Panc1 (cell line): ENCODE results near the gene HNRNPA1L2. TPM values are rescaled to one million over a fixed set of nuclear protein-coding genes. Genes with fewer than 3 reads are reported as not detected.

ENCODE experiments used
- ATAC-seq: fragments of 200-7000 bp; cut with Tn5 transposase; 2 replicates; pipeline ENCODE4 v1.9.1; 2020; ENCODE audit warnings: mild to moderate bottlenecking, moderate library complexity
- BruUV-seq: library from RNA; stranded (reverse); fragments of 400-500 nt; replicated peaks from 2 replicates; lab custom pipeline; 2021; lab: Mats Ljungman, UMichigan
- CTCF ChIA-PET: fragments of 300-600 bp; sonication (Branson Sonifier 250); formaldehyde crosslinking; loops from one replicate; lab custom pipeline; 2022; ENCODE audit warnings: antibody characterized with exemption; lab: Charles Lee
- POLR2A ChIA-PET: fragments of 300-600 bp; sonication (Branson Sonifier 250); formaldehyde crosslinking; loops from one replicate; lab custom pipeline; 2022; ENCODE audit warnings: antibody characterized with exemption; lab: Charles Lee
- DNase-seq: peaks from one replicate; pipeline ENCODE4 v3.0.0-alpha.2; 2010; ENCODE audit warnings: low read depth, low spot score
- H3K27ac ChIP-seq: 2 replicates; pipeline ENCODE4 v1.5.1; 2011; ENCODE audit warnings: mild to moderate bottlenecking, low read length, inconsistent platforms
- H3K27me3 ChIP-seq: fragments of 200-500 bp; sonication (Bioruptor generic); 2 replicates; pipeline ENCODE4 v1.6.0; 2014; ENCODE audit warnings: low read length, inconsistent platforms; ENCODE audit not compliant: control insufficient read depth, insufficient read depth
- H3K36me3 ChIP-seq: fragments of 200-500 bp; sonication (Bioruptor generic); 2 replicates; pipeline ENCODE4 v1.5.1; 2014; ENCODE audit warnings: inconsistent platforms, mild to moderate bottlenecking, low read length, moderate library complexity; ENCODE audit not compliant: control insufficient read depth, insufficient read depth
- H3K4me1 ChIP-seq: 2 replicates; pipeline ENCODE4 v1.5.1; 2011; ENCODE audit warnings: inconsistent platforms, mild to moderate bottlenecking, low read length, moderate library complexity; ENCODE audit not compliant: control insufficient read depth, insufficient read depth
- H3K4me3 ChIP-seq, 2 experiments: 2 replicates each; pipeline ENCODE4 v1.5.1; 2011 to 2012; ENCODE audit warnings: low read depth in 2 of 2, low read length in 2 of 2, mild to moderate bottlenecking in 2 of 2, inconsistent platforms in 1 of 2, moderate library complexity in 1 of 2
- H3K9me3 ChIP-seq: fragments of 200-500 bp; sonication (Bioruptor generic); 2 replicates; pipeline ENCODE4 v1.5.1; 2014; ENCODE audit warnings: low read depth, mild to moderate bottlenecking, inconsistent platforms, low read length, moderate library complexity; ENCODE audit not compliant: control insufficient read depth, insufficient read depth
- POLR2AphosphoS5 ChIP-seq: IDR thresholded peaks from 2 replicates; pipeline ENCODE4 v1.6.1; 2012; ENCODE audit warnings: mild to moderate bottlenecking, low read depth, low read length, moderate library complexity
- SIN3A ChIP-seq: IDR thresholded peaks from 2 replicates; pipeline ENCODE4 v1.6.1; 2012; ENCODE audit warnings: low read depth, mild to moderate bottlenecking, low read length, moderate library complexity, borderline replicate concordance; ENCODE audit not compliant: insufficient read depth
- TCF7L2 ChIP-seq: IDR thresholded peaks from 2 replicates; pipeline ENCODE4 v1.6.1; 2011; ENCODE audit warnings: mild to moderate bottlenecking, low read depth, low read length, inconsistent platforms
- in situ Hi-C: cut with HindIII; loops from 2 replicates; pipeline ENCODE4 v1.10.0; 2016; ENCODE audit warnings: low sequenced_read_pairs, low pct_unique_long_range_greater_than_20kb
- intact Hi-C: fragments of 100-400 bp; cut with micrococcal nuclease; formaldehyde crosslinking; loops from one replicate; pipeline ENCODE4 v1.10.0; 2022; ENCODE audit not compliant: unreplicated experiment
- total RNA-seq: library from RNA; stranded (reverse); gene quantifications from one replicate; pipeline ENCODE4 v1.2.1, GENCODE V29; 2021; ENCODE audit not compliant: unreplicated experiment
- TF ChIP-seq, protein P1 (sequence below): fragments of 450-650 bp; IDR thresholded peaks from 2 replicates; pipeline ENCODE4 v1.5.1; 2017; ENCODE audit warnings: mild to moderate bottlenecking
- TF ChIP-seq, protein P2 (sequence below), 2 experiments: IDR thresholded peaks; 2 replicates each; pipeline ENCODE4 v1.6.1; 2011 to 2012; ENCODE audit warnings: low read depth in 2 of 2, control low read depth in 1 of 2, low read length in 1 of 2, mild to moderate bottlenecking in 1 of 2, moderate library complexity in 1 of 2; ENCODE audit not compliant: insufficient read depth in 1 of 2

HNRNPA1L2 gene
- total RNA-seq, 1 experiment from 2014 or later, result 3.2 TPM

GRCh38 chr13:52665325-52665724, 23.1 kb downstream of the HNRNPA1L2 start:
- H3K27ac ChIP-seq, result no peak overlapping the region
- DNase-seq (no peak), ATAC-seq (no peak)
- ChIA-PET POLR2A (no interaction called here), CTCF (interaction anchor here (0.6 to 1.6 kb wide), 4 partner anchors 143 to 948 kb away, joined by 3 to 15 read pairs (median 5); no protein-coding TSS in a partner anchor)
- H3K27me3 ChIP-seq, result no peaks in the 10 kb centered on the region
- H3K36me3 ChIP-seq, result peaks cover 33% of the 10 kb centered on the region
- TF ChIP-seq, protein P1, sequence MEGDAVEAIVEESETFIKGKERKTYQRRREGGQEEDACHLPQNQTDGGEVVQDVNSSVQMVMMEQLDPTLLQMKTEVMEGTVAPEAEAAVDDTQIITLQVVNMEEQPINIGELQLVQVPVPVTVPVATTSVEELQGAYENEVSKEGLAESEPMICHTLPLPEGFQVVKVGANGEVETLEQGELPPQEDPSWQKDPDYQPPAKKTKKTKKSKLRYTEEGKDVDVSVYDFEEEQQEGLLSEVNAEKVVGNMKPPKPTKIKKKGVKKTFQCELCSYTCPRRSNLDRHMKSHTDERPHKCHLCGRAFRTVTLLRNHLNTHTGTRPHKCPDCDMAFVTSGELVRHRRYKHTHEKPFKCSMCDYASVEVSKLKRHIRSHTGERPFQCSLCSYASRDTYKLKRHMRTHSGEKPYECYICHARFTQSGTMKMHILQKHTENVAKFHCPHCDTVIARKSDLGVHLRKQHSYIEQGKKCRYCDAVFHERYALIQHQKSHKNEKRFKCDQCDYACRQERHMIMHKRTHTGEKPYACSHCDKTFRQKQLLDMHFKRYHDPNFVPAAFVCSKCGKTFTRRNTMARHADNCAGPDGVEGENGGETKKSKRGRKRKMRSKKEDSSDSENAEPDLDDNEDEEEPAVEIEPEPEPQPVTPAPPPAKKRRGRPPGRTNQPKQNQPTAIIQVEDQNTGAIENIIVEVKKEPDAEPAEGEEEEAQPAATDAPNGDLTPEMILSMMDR, result peak; percentile 57; the same call in 1 of the 2 replicates
- TF ChIP-seq, protein P2, sequence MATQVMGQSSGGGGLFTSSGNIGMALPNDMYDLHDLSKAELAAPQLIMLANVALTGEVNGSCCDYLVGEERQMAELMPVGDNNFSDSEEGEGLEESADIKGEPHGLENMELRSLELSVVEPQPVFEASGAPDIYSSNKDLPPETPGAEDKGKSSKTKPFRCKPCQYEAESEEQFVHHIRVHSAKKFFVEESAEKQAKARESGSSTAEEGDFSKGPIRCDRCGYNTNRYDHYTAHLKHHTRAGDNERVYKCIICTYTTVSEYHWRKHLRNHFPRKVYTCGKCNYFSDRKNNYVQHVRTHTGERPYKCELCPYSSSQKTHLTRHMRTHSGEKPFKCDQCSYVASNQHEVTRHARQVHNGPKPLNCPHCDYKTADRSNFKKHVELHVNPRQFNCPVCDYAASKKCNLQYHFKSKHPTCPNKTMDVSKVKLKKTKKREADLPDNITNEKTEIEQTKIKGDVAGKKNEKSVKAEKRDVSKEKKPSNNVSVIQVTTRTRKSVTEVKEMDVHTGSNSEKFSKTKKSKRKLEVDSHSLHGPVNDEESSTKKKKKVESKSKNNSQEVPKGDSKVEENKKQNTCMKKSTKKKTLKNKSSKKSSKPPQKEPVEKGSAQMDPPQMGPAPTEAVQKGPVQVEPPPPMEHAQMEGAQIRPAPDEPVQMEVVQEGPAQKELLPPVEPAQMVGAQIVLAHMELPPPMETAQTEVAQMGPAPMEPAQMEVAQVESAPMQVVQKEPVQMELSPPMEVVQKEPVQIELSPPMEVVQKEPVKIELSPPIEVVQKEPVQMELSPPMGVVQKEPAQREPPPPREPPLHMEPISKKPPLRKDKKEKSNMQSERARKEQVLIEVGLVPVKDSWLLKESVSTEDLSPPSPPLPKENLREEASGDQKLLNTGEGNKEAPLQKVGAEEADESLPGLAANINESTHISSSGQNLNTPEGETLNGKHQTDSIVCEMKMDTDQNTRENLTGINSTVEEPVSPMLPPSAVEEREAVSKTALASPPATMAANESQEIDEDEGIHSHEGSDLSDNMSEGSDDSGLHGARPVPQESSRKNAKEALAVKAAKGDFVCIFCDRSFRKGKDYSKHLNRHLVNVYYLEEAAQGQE (IDR thresholded peaks at IDR 0.05; ENCODE audit: insufficient read depth in 1 of 2, low read depth in 2 of 2, low read length in 1 of 2), result no peak
- TF ChIP-seq TCF7L2, result no peak
- in situ Hi-C loops (no loop called here), intact Hi-C loops (no loop called here)
- no peaks in the 10 kb centered on the region for H3K9me3 ChIP-seq
- BruUV-seq, result no TSS peak
- no peak overlapping the region for H3K4me3 ChIP-seq
- H3K4me1 ChIP-seq, result no peaks in the 10 kb centered on the region

GRCh38 chr13:52669677-52670076, 27.4 kb downstream of the HNRNPA1L2 start:
- POLR2A ChIA-PET, result no interaction called here
- no peaks in the 10 kb centered on the region for H3K9me3 ChIP-seq
- no peaks in the 10 kb centered on the region for H3K4me1 ChIP-seq
- peaks cover 22% of the 10 kb centered on the region for H3K36me3 ChIP-seq
- intact Hi-C loops (no loop called here), in situ Hi-C loops (no loop called here)
- no peaks in the 10 kb centered on the region for H3K27me3 ChIP-seq
- DNase-seq, result no peak
- TF ChIP-seq POLR2AphosphoS5 (no peak), TCF7L2 (no peak), SIN3A (no peak)
- TF ChIP-seq, protein P1, result no peak
- TF ChIP-seq, protein P2 (IDR thresholded peaks at IDR 0.05; ENCODE audit: insufficient read depth in 1 of 2, low read depth in 2 of 2, low read length in 1 of 2), result no peak
- no TSS peak for BruUV-seq
- ATAC-seq, result no peak
- CTCF ChIA-PET, result no interaction called here
- no peak overlapping the region for H3K27ac ChIP-seq
- no peak overlapping the region for H3K4me3 ChIP-seq
